Neural cell (in vitro differentiated cells): Measurements from ENCODE around the gene FOLR2.

Experiments used
- EZH2 ChIP-seq: fragments of 200-600, 300-800 bp; shearing (Covaris generic), sonication (generic); IDR thresholded peaks from 2 replicates; pipeline ENCODE4 v1.6.1; 2014; ENCODE audit warnings: antibody characterized with exemption, low read length, borderline replicate concordance, mild to moderate bottlenecking; ENCODE audit not compliant: insufficient read depth, poor library complexity, severe bottlenecking
- POLR2AphosphoS5 ChIP-seq: IDR thresholded peaks from 2 replicates; pipeline ENCODE4 v1.6.1; 2012
- RAD21 ChIP-seq: fragments of 450-650 bp; conservative IDR thresholded peaks from 2 replicates; pipeline ENCODE4 v1.6.1; 2014; ENCODE audit warnings: antibody characterized with exemption, mild to moderate bottlenecking, moderate library complexity
- TF ChIP-seq, protein P1 (sequence below): fragments of 450-650 bp; IDR thresholded peaks from 2 replicates; pipeline ENCODE4 v1.5.1; 2014; ENCODE audit warnings: antibody characterized with exemption, mild to moderate bottlenecking, moderate library complexity; ENCODE audit not compliant: poor library complexity, severe bottlenecking

- TF ChIP-seq, protein P1, sequence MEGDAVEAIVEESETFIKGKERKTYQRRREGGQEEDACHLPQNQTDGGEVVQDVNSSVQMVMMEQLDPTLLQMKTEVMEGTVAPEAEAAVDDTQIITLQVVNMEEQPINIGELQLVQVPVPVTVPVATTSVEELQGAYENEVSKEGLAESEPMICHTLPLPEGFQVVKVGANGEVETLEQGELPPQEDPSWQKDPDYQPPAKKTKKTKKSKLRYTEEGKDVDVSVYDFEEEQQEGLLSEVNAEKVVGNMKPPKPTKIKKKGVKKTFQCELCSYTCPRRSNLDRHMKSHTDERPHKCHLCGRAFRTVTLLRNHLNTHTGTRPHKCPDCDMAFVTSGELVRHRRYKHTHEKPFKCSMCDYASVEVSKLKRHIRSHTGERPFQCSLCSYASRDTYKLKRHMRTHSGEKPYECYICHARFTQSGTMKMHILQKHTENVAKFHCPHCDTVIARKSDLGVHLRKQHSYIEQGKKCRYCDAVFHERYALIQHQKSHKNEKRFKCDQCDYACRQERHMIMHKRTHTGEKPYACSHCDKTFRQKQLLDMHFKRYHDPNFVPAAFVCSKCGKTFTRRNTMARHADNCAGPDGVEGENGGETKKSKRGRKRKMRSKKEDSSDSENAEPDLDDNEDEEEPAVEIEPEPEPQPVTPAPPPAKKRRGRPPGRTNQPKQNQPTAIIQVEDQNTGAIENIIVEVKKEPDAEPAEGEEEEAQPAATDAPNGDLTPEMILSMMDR, result no peak
- TF ChIP-seq POLR2AphosphoS5 (no peak), EZH2 (no peak), RAD21 (no peak)
Observed at GRCh38 chr11:72220696-72221363, 4.2 kb downstream of the FOLR2 start.
